Measurements from ENCODE around the gene SLC7A10. TPM values are rescaled to one million over a fixed set of nuclear protein-coding genes. Genes with fewer than 3 reads are reported as not detected.

Gene SLC7A10
- total RNA-seq, result 0.62 TPM
- long read RNA-seq, partial matches to known transcripts, result 0 of 1 reads
- long read RNA-seq, other reads (novel, unspliced or antisense), result 1 of 1 reads

DNA sequence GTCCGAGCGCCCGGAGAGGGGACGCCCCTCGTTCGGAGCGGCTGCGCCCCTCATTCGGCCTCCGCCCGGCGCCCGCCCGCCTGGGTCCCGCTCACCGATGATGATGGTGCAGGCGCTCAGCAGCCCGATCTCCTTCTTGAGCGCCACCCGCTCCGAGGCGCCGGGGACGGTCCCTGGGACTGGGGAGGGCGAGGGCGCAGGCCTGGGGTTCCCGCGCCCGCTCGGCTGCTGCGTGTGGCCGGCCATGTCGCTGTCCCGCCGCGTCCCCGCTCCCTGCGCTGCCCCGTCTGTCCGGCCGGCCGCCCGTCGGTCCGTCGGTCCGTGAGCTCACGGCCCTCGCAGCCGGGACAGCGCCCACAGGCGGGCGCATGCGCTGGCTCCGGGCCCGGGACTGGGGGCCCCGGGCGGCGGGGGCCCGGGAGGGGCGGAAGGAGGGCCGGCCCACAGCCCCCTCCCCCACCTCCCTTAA lies at the start of gene SLC7A10:
Gene SLC7A10 (minus strand): TSS at position 393 of the 469 bp plus-strand sequence. CDS start 147 bp downstream, at position 246.
- Histone ChIP-seq H3K36me3 (no peaks in the 10 kb centered on the region), H3K4me3 (peak within 1 kb of the TSS; percentile 45), H3K4me1 (peaks cover 5% of the 10 kb centered on the region), H3K9me3 (peaks cover 13% of the 10 kb centered on the region), H3K27ac (no peak within 1 kb of the TSS), H3K27me3 (ENCODE audit: low read depth) (peaks cover 43% of the 10 kb centered on the region)
- intact Hi-C loops (cut with DNase I), result no loop called here
- peak; percentile 3 to 25 for ATAC-seq
- DNase-seq, result no peak
- TF ChIP-seq, protein P1, sequence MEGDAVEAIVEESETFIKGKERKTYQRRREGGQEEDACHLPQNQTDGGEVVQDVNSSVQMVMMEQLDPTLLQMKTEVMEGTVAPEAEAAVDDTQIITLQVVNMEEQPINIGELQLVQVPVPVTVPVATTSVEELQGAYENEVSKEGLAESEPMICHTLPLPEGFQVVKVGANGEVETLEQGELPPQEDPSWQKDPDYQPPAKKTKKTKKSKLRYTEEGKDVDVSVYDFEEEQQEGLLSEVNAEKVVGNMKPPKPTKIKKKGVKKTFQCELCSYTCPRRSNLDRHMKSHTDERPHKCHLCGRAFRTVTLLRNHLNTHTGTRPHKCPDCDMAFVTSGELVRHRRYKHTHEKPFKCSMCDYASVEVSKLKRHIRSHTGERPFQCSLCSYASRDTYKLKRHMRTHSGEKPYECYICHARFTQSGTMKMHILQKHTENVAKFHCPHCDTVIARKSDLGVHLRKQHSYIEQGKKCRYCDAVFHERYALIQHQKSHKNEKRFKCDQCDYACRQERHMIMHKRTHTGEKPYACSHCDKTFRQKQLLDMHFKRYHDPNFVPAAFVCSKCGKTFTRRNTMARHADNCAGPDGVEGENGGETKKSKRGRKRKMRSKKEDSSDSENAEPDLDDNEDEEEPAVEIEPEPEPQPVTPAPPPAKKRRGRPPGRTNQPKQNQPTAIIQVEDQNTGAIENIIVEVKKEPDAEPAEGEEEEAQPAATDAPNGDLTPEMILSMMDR (IDR thresholded peaks at IDR 0.05), result no peak

- ATAC-seq, result peak; percentile 33 to 35
- TF ChIP-seq, protein P1 (IDR thresholded peaks at IDR 0.05), result no peak
- Histone ChIP-seq H3K4me3 (no peak overlapping the region), H3K36me3 (no peaks in the 10 kb centered on the region), H3K9me3 (no peaks in the 10 kb centered on the region), H3K27me3 (ENCODE audit: low read depth) (no peaks in the 10 kb centered on the region), H3K27ac (peak overlapping the region; percentile 67), H3K4me1 (peaks cover 49% of the 10 kb centered on the region)
- DNase-seq, result no peak
- intact Hi-C loops (cut with DNase I), result no loop called here
Observed at GRCh38 chr19:33274663-33275558, 49.3 kb upstream of the SLC7A10 start.

GRCh38 chr19:33273881-33274662 lies 48.4 kb upstream of the SLC7A10 start:
- intact Hi-C loops (cut with DNase I), result no loop called here
- no peak overlapping the region for H3K4me3 ChIP-seq
- no peaks in the 10 kb centered on the region for H3K36me3 ChIP-seq
- peak overlapping the region; percentile 67 for H3K27ac ChIP-seq
- TF ChIP-seq, protein P1 (IDR thresholded peaks at IDR 0.05), result no peak
- no peaks in the 10 kb centered on the region for H3K9me3 ChIP-seq
- H3K4me1 ChIP-seq, result peaks cover 41% of the 10 kb centered on the region
- no peaks in the 10 kb centered on the region for H3K27me3 ChIP-seq (ENCODE audit: low read depth)
- peak; percentile 76 for DNase-seq
- peak; percentile 84 to 87 for ATAC-seq

DNA sequence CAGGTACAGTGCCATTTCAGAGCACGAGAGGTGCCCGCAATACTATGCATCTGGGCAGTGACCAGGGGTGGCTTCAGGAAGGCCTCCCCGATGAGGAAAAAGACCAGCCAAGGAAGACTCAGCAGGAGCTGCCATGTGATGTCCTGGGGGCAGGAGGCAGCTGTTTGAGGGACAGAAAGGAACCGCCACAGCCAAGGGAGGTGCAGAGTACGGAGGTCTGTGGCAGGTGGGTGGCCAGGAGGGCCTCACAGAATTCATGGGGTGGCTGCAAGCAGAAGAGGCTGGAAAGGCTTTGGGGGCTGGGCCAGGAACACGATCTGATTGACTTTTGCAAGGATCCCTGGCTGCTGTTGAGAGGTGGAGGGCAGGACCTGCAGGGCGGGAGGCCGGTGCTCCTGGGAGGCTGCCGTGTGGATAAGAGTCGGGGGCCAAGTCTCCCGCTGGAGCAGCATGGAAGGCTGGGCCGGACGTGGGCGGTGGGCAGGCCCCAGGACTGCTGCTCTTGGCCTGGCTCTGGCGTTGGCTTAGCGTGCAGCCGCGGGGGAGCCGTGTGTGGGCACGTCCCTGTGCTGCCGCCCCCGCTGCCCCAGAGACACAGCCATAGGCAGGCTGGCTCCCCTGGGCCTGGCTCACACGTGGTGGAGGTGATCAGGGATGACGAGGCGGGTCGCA lies 47.6 kb upstream of the SLC7A10 start:
- DNase-seq (no peak), ATAC-seq (peak in 1 of 2 donors; percentile 5)
- Histone ChIP-seq H3K9me3 (no peaks in the 10 kb centered on the region), H3K4me3 (no peak overlapping the region), H3K27me3 (ENCODE audit: low read depth) (no peaks in the 10 kb centered on the region), H3K27ac (peak overlapping the region; percentile 36), H3K36me3 (no peaks in the 10 kb centered on the region), H3K4me1 (peaks cover 39% of the 10 kb centered on the region)
- TF ChIP-seq, protein P1 (IDR thresholded peaks at IDR 0.05), result no peak
- intact Hi-C loops (cut with DNase I), result no loop called here

All from lower lobe of right lung (tissue), 2 donors.